Keratinocyte (primary cell): Measurements from ENCODE around the gene CDC16. TPM values are rescaled to one million over a fixed set of nuclear protein-coding genes. Genes with fewer than 3 reads are reported as not detected.

Experiments
- DNase-seq: peaks from one replicate; pipeline ENCODE4 v3.0.0-alpha.2; 2011; ENCODE audit warnings: low read depth, missing footprints, low spot score
- FAIRE-seq: peaks from 2 replicates; lab custom pipeline; 2011; peaks lifted over from hg19 to GRCh38; lab: Jason Lieb, UNC
- H2AFZ ChIP-seq: 2 replicates; pipeline ENCODE4 v1.6.0; 2012; ENCODE audit warnings: low read length, control low read depth, inconsistent platforms; ENCODE audit not compliant: control insufficient read depth
- H3K27ac ChIP-seq: 2 replicates; pipeline ENCODE4 v1.5.1; 2011; ENCODE audit warnings: low read length; ENCODE audit not compliant: control insufficient read depth, insufficient read depth
- H3K27me3 ChIP-seq: 3 replicates; pipeline ENCODE4 v1.6.0; 2011; ENCODE audit warnings: low read length; ENCODE audit not compliant: control insufficient read depth, insufficient read depth; ENCODE audit errors: extremely low read depth
- H3K36me3 ChIP-seq, 2 experiments: 2 replicates in 1 of 2; 3 replicates in 1 of 2; pipeline ENCODE4 v1.5.1; 2011; ENCODE audit warnings: low read length in 2 of 2, mild to moderate bottlenecking in 1 of 2; ENCODE audit not compliant: control insufficient read depth in 2 of 2, insufficient read depth in 2 of 2; ENCODE audit errors: extremely low read depth in 1 of 2
- H3K4me1 ChIP-seq: 3 replicates; pipeline ENCODE4 v1.5.1; 2011; ENCODE audit warnings: low read length; ENCODE audit not compliant: control insufficient read depth, insufficient read depth; ENCODE audit errors: extremely low read depth
- H3K4me2 ChIP-seq: 3 replicates; pipeline ENCODE4 v1.6.0; 2011; ENCODE audit warnings: low read depth, low read length; ENCODE audit not compliant: control insufficient read depth, insufficient read depth; ENCODE audit errors: extremely low read depth
- H3K4me3 ChIP-seq, 3 experiments: fragments of 200-600 bp in 1 of 3; sonication (generic) in 1 of 3; 2 replicates in 2 of 3; 3 replicates in 1 of 3; pipeline ENCODE4 v1.5.1; 2011 to 2016; ENCODE audit warnings: low read length in 3 of 3, mild to moderate bottlenecking in 3 of 3, control low read depth in 2 of 3, inconsistent platforms in 1 of 3, low read depth in 1 of 3, mixed read lengths in 1 of 3, mixed run types in 1 of 3, moderate library complexity in 1 of 3; ENCODE audit not compliant: control insufficient read depth in 2 of 3, insufficient read depth in 2 of 3; ENCODE audit errors: extremely low read depth in 1 of 3
- H3K79me2 ChIP-seq: 2 replicates; pipeline ENCODE4 v1.6.0; 2012; ENCODE audit warnings: low read length; ENCODE audit not compliant: control insufficient read depth, insufficient read depth
- H3K9ac ChIP-seq: 3 replicates; pipeline ENCODE4 v1.6.0; 2011; ENCODE audit warnings: low read length; ENCODE audit not compliant: control insufficient read depth, insufficient read depth; ENCODE audit errors: extremely low read depth
- H3K9me1 ChIP-seq: 3 replicates; pipeline ENCODE4 v1.6.0; 2011; ENCODE audit warnings: low read length; ENCODE audit not compliant: control insufficient read depth, insufficient read depth; ENCODE audit errors: extremely low read depth
- H3K9me3 ChIP-seq: 2 replicates; pipeline ENCODE4 v1.5.1; 2012; ENCODE audit warnings: low read depth, low read length; ENCODE audit not compliant: control insufficient read depth
- H4K20me1 ChIP-seq: 3 replicates; pipeline ENCODE4 v1.6.0; 2011; ENCODE audit warnings: low read length; ENCODE audit not compliant: control insufficient read depth, insufficient read depth; ENCODE audit errors: extremely low read depth
- EZH2 ChIP-seq: IDR thresholded peaks from one replicate; pipeline ENCODE4 v1.6.1; 2012; ENCODE audit warnings: inconsistent platforms, mild to moderate bottlenecking, low read length, moderate library complexity
- dilution Hi-C: fragments of 300-500 bp; cut with MboI; formaldehyde crosslinking; loops from one replicate; pipeline ENCODE4 v1.7.0; 2020; ENCODE audit warnings: low sequenced_read_pairs; ENCODE audit not compliant: extremely low pct_ligation_motif_present
- polyA plus RNA-seq, 5 experiments: library from polyadenylated mRNA; depleted of rRNA in 3 of 5; stranded (reverse) in 3 of 5; stranded (forward) in 1 of 5; unstranded in 1 of 5; fragments of >200 nt; gene quantifications; 1 replicate in 1 of 5; 2 replicates in 3 of 5; 3 replicates in 1 of 5; pipeline versions ENCODE4 v1.2.1 to v1.2.3, GENCODE V29; 2011 to 2012; ENCODE audit warnings: missing spikeins in 2 of 5, low read depth in 1 of 5, low replicate concordance in 1 of 5
- TF ChIP-seq, protein P1 (sequence below), 3 experiments: IDR thresholded peaks in 1 of 3; conservative IDR thresholded peaks in 1 of 3; optimal IDR thresholded peaks in 1 of 3; 2 replicates in 2 of 3; 3 replicates in 1 of 3; pipeline versions ENCODE3 to v1.5.1; 2011; ENCODE audit warnings: low read length in 3 of 3, mild to moderate bottlenecking in 3 of 3, moderate library complexity in 2 of 3, control low read depth in 1 of 3, inconsistent platforms in 1 of 3; ENCODE audit not compliant: insufficient read depth in 2 of 3; ENCODE audit errors: extremely low read depth in 1 of 3

The CDC16 gene
- polyA plus RNA-seq, 1 donor (not counting 4 experiments of a cell fraction or from before 2014, with no cell fraction given): 91.8 TPM

DNA sequence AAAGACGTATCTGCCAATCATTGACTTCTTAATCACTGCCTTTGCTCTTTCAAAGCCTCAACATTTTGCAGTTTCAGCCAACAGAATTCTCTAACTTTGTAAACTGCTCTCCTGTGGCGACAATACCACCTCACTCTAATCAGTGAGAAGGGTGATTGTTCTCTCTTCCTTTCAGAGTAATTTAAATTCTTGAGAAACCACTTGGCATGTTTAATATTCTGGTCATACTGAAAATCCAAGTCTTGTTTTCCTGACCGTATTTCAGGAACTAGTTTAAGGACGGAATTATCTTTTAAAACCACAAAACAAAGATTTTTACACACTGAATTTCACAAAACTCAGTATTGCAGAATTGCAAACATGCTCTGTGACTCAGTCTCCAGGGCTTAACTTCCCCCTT is 5.2 kb upstream of the CDC16 start:
- H3K27me3 ChIP-seq: peaks cover 14% of the 10 kb centered on the region
- H3K9ac ChIP-seq: no peak overlapping the region
- no peak for FAIRE-seq
- H3K4me1 ChIP-seq: peaks cover 3% of the 10 kb centered on the region
- H3K4me3 ChIP-seq: no peak overlapping the region
- no peaks in the 10 kb centered on the region for H3K79me2 ChIP-seq
- H3K9me1 ChIP-seq: no peaks in the 10 kb centered on the region
- no peak overlapping the region for H3K4me2 ChIP-seq
- dilution Hi-C loops: no loop called here
- no peak overlapping the region for H3K27ac ChIP-seq
- no peak for TF ChIP-seq EZH2
- TF ChIP-seq, protein P1, sequence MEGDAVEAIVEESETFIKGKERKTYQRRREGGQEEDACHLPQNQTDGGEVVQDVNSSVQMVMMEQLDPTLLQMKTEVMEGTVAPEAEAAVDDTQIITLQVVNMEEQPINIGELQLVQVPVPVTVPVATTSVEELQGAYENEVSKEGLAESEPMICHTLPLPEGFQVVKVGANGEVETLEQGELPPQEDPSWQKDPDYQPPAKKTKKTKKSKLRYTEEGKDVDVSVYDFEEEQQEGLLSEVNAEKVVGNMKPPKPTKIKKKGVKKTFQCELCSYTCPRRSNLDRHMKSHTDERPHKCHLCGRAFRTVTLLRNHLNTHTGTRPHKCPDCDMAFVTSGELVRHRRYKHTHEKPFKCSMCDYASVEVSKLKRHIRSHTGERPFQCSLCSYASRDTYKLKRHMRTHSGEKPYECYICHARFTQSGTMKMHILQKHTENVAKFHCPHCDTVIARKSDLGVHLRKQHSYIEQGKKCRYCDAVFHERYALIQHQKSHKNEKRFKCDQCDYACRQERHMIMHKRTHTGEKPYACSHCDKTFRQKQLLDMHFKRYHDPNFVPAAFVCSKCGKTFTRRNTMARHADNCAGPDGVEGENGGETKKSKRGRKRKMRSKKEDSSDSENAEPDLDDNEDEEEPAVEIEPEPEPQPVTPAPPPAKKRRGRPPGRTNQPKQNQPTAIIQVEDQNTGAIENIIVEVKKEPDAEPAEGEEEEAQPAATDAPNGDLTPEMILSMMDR (optimal IDR thresholded peaks at IDR 0.05 in 1 of 3, IDR thresholded peaks at IDR 0.05 in 1 of 3, conservative IDR thresholded peaks at IDR 0.05 in 1 of 3; ENCODE audit: extremely low read depth in 1 of 3, insufficient read depth in 2 of 3, low read length in 3 of 3): no peak
- no peak for DNase-seq
- H3K9me3 ChIP-seq: no peaks in the 10 kb centered on the region
- H2AFZ ChIP-seq: no peak overlapping the region
- no peaks in the 10 kb centered on the region for H4K20me1 ChIP-seq
- no peaks in the 10 kb centered on the region for H3K36me3 ChIP-seq

DNA sequence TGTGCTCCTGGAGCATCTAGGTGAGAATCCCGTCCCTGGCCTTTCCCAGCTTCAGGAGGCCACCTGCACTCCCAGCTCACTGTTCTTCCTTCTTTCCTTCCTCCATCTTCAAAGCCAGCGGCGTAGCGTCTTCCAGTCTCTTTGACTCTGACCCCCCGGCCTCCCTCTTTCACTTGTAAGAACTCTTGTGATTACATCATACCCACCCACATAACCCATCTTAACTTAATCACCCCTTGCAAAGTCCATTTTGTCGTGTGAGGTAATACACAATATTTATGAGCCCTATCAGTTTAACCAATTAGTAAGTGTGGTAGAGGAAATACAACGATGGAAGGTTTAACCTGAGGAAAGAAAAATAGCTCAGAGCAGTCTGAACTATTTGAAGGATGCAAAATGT is 4.6 kb upstream of the CDC16 start:
- no peak overlapping the region for H2AFZ ChIP-seq
- no peak overlapping the region for H3K4me3 ChIP-seq
- no peaks in the 10 kb centered on the region for H3K9me3 ChIP-seq
- no peak overlapping the region for H3K27ac ChIP-seq
- peaks cover 3% of the 10 kb centered on the region for H3K79me2 ChIP-seq
- no peaks in the 10 kb centered on the region for H4K20me1 ChIP-seq
- DNase-seq (no peak), FAIRE-seq (no peak)
- peaks cover 3% of the 10 kb centered on the region for H3K4me1 ChIP-seq
- H3K9ac ChIP-seq: no peak overlapping the region
- dilution Hi-C loops: no loop called here
- TF ChIP-seq EZH2: no peak
- TF ChIP-seq, protein P1 (optimal IDR thresholded peaks at IDR 0.05 in 1 of 3, IDR thresholded peaks at IDR 0.05 in 1 of 3, conservative IDR thresholded peaks at IDR 0.05 in 1 of 3; ENCODE audit: extremely low read depth in 1 of 3, insufficient read depth in 2 of 3, low read length in 3 of 3): no peak
- peaks cover 14% of the 10 kb centered on the region for H3K27me3 ChIP-seq
- H3K4me2 ChIP-seq: no peak overlapping the region
- no peaks in the 10 kb centered on the region for H3K36me3 ChIP-seq
- no peaks in the 10 kb centered on the region for H3K9me1 ChIP-seq
